Ovary (tissue), 3 donors: ENCODE data around the gene TMEM192.
"Not testable (repeated sequence)": the region's sequence is repeated elsewhere in the genome, so short reads cannot be mapped to it uniquely, and the experiment has no call there.

ENCODE experiments used
- CTCF ChIP-seq, 3 donors: fragments of 450-650 bp in 2 of 3; fragments of 200-600 bp in 1 of 3; IDR thresholded peaks; one replicate each; pipeline versions ENCODE4 v1.5.1 to v1.8.0; 2016 to 2022; ENCODE audit warnings: antibody characterized with exemption in 3 of 3, mild to moderate bottlenecking in 1 of 3
- EP300 ChIP-seq: sonication (generic); formaldehyde crosslinking; IDR thresholded peaks from one replicate; pipeline ENCODE4 v1.6.1; 2017; ENCODE audit warnings: antibody characterized with exemption
- POLR2A ChIP-seq: fragments of 450-650 bp; IDR thresholded peaks from one replicate; pipeline ENCODE4 v1.6.1; 2017; ENCODE audit warnings: antibody characterized with exemption, mild to moderate bottlenecking, moderate library complexity
- donor health status: DM: no; HTN: no; CAD: no.

DNA sequence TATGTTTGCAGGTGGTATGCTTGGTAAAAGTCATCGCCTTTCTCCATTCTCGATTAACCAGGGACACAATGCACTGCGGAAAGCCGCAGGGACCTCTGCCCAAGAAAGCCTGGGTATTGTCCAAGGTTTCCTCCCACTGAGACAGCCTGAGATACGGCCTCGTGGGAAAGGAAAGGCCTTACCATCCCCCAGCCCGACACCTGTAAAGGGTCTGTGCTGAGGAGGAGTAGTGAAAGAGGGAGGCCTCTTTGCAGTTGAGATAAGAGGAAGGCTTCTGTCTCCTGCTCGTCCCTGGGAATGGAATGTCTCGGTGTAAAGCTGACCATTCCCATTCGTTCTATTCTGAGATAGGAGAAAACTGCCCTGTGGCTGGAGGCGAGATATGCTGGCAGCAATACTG lies 39.3 kb downstream of the TMEM192 start:
- not testable (repeated sequence) for TF ChIP-seq CTCF (IDR thresholded peaks at IDR 0.05); POLR2A; EP300
